HK-2 (cell line): ENCODE measurements around the gene FBXO8.

Experiments
- DNase-seq: peaks from one replicate; pipeline ENCODE4 v3.0.0-alpha.2; 2018; ENCODE audit not compliant: unreplicated experiment

The FBXO8 gene

GRCh38 chr4:174209341-174209740, 74.1 kb downstream of the FBXO8 start:
- no peak for DNase-seq

- no peak for DNase-seq
These were observed 76.1 kb downstream of the FBXO8 start for GRCh38 chr4:174207367-174207766.

GRCh38 chr4:174204164-174204831, 79.2 kb downstream of the FBXO8 start:
- DNase-seq, result no peak

- no peak for DNase-seq
These were observed 81.6 kb downstream of the FBXO8 start for GRCh38 chr4:174201871-174202270.

- DNase-seq, result no peak
These were observed 83.7 kb downstream of the FBXO8 start for GRCh38 chr4:174199735-174200134.

GRCh38 chr4:174198828-174199227, 84.6 kb downstream of the FBXO8 start:
- DNase-seq, result no peak

- DNase-seq, result no peak
These were observed 85.1 kb downstream of the FBXO8 start for GRCh38 chr4:174198396-174198795.

GRCh38 chr4:174193438-174194374, 89.8 kb downstream of the FBXO8 start:
- peak; percentile 35 for DNase-seq

GRCh38 chr4:174192943-174193342, 90.5 kb downstream of the FBXO8 start:
- DNase-seq, result no peak

GRCh38 chr4:174190832-174191500, 92.5 kb downstream of the FBXO8 start:
- DNase-seq, result no peak

- DNase-seq, result no peak
These were observed 94.0 kb downstream of the FBXO8 start for GRCh38 chr4:174189392-174190015.
